K562 (cell line): Measurements from ENCODE around the gene ARHGAP15. TPM values are rescaled to one million over a fixed set of nuclear protein-coding genes. Genes with fewer than 3 reads are reported as not detected.
A peak's percentile ranks its signal among the peaks of the same experiment; 100 is the strongest.

Experiments
- ATAC-seq: fragments of 200-7000 bp; cut with Tn5 transposase; 3 replicates; pipeline ENCODE4 v1.9.1; 2020; ENCODE audit warnings: moderate library complexity
- BruUV-seq: library from RNA; stranded (reverse); fragments of 400-500 nt; replicated peaks from 2 replicates; lab custom pipeline; 2021; lab: Mats Ljungman, UMichigan
- CTCF ChIA-PET: fragments of 300-600 bp; formaldehyde crosslinking; extraction: SDS; loops from one replicate; lab custom pipeline; 2021; ENCODE audit warnings: low intra/inter-chr PET ratio; lab: Yijun Ruan, JAX
- POLR2A ChIA-PET: fragments of 300-600, 350-650 bp; sonication (Branson Sonifier 250); formaldehyde crosslinking; extraction: SDS; loops from one replicate; lab custom pipeline; 2021; ENCODE audit warnings: antibody characterized with exemption, inconsistent platforms; lab: Yijun Ruan, JAX
- DNase-seq, 4 experiments: peaks; one replicate each; pipeline versions ENCODE4 v3.0.0 to v3.0.0-alpha.2; 2011 to 2018; ENCODE audit warnings: low spot score in 3 of 4, mixed read lengths in 3 of 4; ENCODE audit errors: extremely low read depth in 1 of 4
- FAIRE-seq: peaks from 2 replicates; lab custom pipeline; 2011; peaks lifted over from hg19 to GRCh38; lab: Jason Lieb, UNC
- H2AFZ ChIP-seq: 2 replicates; pipeline ENCODE4 v1.6.0; 2011; ENCODE audit warnings: low read depth, low read length, control low read depth, inconsistent platforms
- H3K27ac ChIP-seq: fragments of 200-600 bp; 3 replicates; pipeline ENCODE4 v1.8.0; 2011; ENCODE audit warnings: low read depth, mild to moderate bottlenecking, control low read depth, inconsistent platforms, low read length, moderate library complexity, mixed read lengths; ENCODE audit errors: extremely low read depth
- H3K27me3 ChIP-seq, 2 experiments: fragments of 300-600 bp in 1 of 2; 2 replicates in 1 of 2; 3 replicates in 1 of 2; pipeline versions ENCODE4 v1.6.0 to v1.8.0; 2011; ENCODE audit warnings: inconsistent platforms in 2 of 2, low read length in 2 of 2, mild to moderate bottlenecking in 1 of 2, mixed read lengths in 1 of 2, moderate library complexity in 1 of 2; ENCODE audit not compliant: control insufficient read depth in 2 of 2, insufficient read depth in 2 of 2
- H3K36me3 ChIP-seq: fragments of 300-600 bp; 3 replicates; pipeline ENCODE4 v1.8.0; 2011; ENCODE audit warnings: mild to moderate bottlenecking, low read length, inconsistent platforms; ENCODE audit not compliant: control insufficient read depth, insufficient read depth
- H3K4me1 ChIP-seq, 2 experiments: fragments of 200-600 bp in 1 of 2; replicated peaks in 1 of 2; 2 replicates in 1 of 2; 3 replicates in 1 of 2; pipeline versions ENCODE4 v1.5.1 to v1.8.0; 2011; ENCODE audit warnings: inconsistent platforms in 2 of 2, low read length in 2 of 2, mild to moderate bottlenecking in 1 of 2, mixed read lengths in 1 of 2, moderate library complexity in 1 of 2; ENCODE audit not compliant: control insufficient read depth in 2 of 2, insufficient read depth in 2 of 2
- H3K4me2 ChIP-seq: 2 replicates; pipeline ENCODE4 v1.6.1; 2011; ENCODE audit warnings: low read length, control low read depth, inconsistent platforms, mixed read lengths; ENCODE audit not compliant: insufficient read depth
- H3K4me3 ChIP-seq: fragments of 200-600 bp; sonication (generic), shearing (Covaris generic); 2 replicates; pipeline ENCODE4 v1.5.1; 2016; ENCODE audit warnings: control low read depth, inconsistent platforms
- H3K79me2 ChIP-seq: fragments of 200-600 bp; 3 replicates; pipeline ENCODE4 v1.8.0; 2011; ENCODE audit warnings: low read length, inconsistent platforms; ENCODE audit not compliant: control insufficient read depth, insufficient read depth
- H3K9ac ChIP-seq, 2 experiments: 2 replicates each; pipeline versions ENCODE4 v1.6.0 to v1.6.1; 2011; ENCODE audit warnings: low read depth in 2 of 2, low read length in 2 of 2, control low read depth in 1 of 2, inconsistent platforms in 1 of 2, mild to moderate bottlenecking in 1 of 2, mixed read lengths in 1 of 2; ENCODE audit not compliant: insufficient read depth in 1 of 2
- H3K9me1 ChIP-seq: one replicate; pipeline ENCODE4 v1.6.0; 2011; ENCODE audit warnings: inconsistent platforms, mild to moderate bottlenecking, low read length, moderate library complexity; ENCODE audit not compliant: control insufficient read depth, insufficient read depth
- H3K9me3 ChIP-seq: replicated peaks from 2 replicates; pipeline ENCODE4 v1.5.1; 2011; ENCODE audit warnings: low read depth, low read length, inconsistent platforms; ENCODE audit not compliant: control insufficient read depth, insufficient read depth
- H4K20me1 ChIP-seq: replicated peaks from 2 replicates; pipeline ENCODE4 v1.6.1; 2011; ENCODE audit warnings: low read length, inconsistent platforms, mixed read lengths; ENCODE audit not compliant: control insufficient read depth, insufficient read depth
- RAD21 ChIP-seq, 2 experiments: fragments of 250-450 bp in 1 of 2; fragments of 450-650 bp in 1 of 2; sonication (Bioruptor Pico) in 1 of 2; formaldehyde crosslinking in 1 of 2; IDR thresholded peaks in 1 of 2; conservative IDR thresholded peaks in 1 of 2; 2 replicates each; pipeline versions ENCODE4 v1.4.0 to v1.8.0; 2020 to 2022; ENCODE audit warnings: mild to moderate bottlenecking in 2 of 2, moderate library complexity in 1 of 2
- ZNF140 ChIP-seq: fragments of 250-450 bp; sonication (Bioruptor Pico); IDR thresholded peaks from 2 replicates; pipeline ENCODE4 v1.8.0; 2021; ENCODE audit warnings: moderate library complexity, mild to moderate bottlenecking, inconsistent platforms
- WGBS: fragments of 100-300 bp; shearing (Covaris generic); methylation state at CpG from one replicate; pipeline ENCODE4 v1.1.6; 2016; ENCODE audit warnings: low coverage, mixed read lengths; ENCODE audit not compliant: insufficient coverage; ENCODE audit errors: missing lambda C conversion rate; 5-methylcytosine and 5-hydroxymethylcytosine counted together
- in situ Hi-C: fragments of 300-500 bp; cut with MboI; formaldehyde crosslinking; loops from 4 replicates; pipeline ENCODE4 v1.15.0; 2018; ENCODE audit warnings: inconsistent platforms, mixed read lengths
- intact Hi-C: fragments of 100-400 bp; cut with micrococcal nuclease; formaldehyde crosslinking; loops from 2 replicates; pipeline ENCODE4 v1.14.2; 2022
- polyA plus RNA-seq, 8 experiments: library from polyadenylated mRNA; depleted of rRNA in 4 of 8; stranded (reverse) in 5 of 8; unstranded in 3 of 8; fragments of >200 nt; fragmentation: Nextera tagmentation in 2 of 8; fragmentation: Illumina TruSeq in 1 of 8; extraction: Ambion mirVana in 2 of 8; extraction: Trizol in 1 of 8; gene quantifications; 2 replicates each; pipeline versions ENCODE4 v1.2.1 to v1.2.3, GENCODE V29; 2011 to 2014; ENCODE audit warnings: inconsistent platforms in 1 of 8, missing spikeins in 1 of 8
- total RNA-seq, 7 experiments: library from RNA; depleted of rRNA in 6 of 7; stranded (reverse); fragments of >200 nt in 6 of 7; fragmentation: Illumina TruSeq in 2 of 7; extraction: Trizol in 2 of 7; gene quantifications; 2 replicates each; pipeline versions ENCODE4 v1.2.1 to v1.2.3, GENCODE V29; 2011 to 2021; ENCODE audit warnings: low replicate concordance in 1 of 7
- TF ChIP-seq, protein P1 (sequence below), 2 experiments: fragments of 450-650 bp; formaldehyde crosslinking in 1 of 2; IDR thresholded peaks; 2 replicates each; pipeline versions ENCODE4 v1.4.0 to v1.6.1; 2014 to 2020; ENCODE audit warnings: mild to moderate bottlenecking in 2 of 2, borderline replicate concordance in 1 of 2, low read depth in 1 of 2
- TF ChIP-seq, protein P2 (sequence below), 3 experiments: IDR thresholded peaks in 2 of 3; conservative IDR thresholded peaks in 1 of 3; 2 replicates each; pipeline ENCODE4 v1.5.1; 2011 to 2012; ENCODE audit warnings: low read length in 3 of 3, mild to moderate bottlenecking in 3 of 3, control low read depth in 2 of 3, improper control_type of control experiment in 1 of 3, inconsistent platforms in 1 of 3, low read depth in 1 of 3, mixed read lengths in 1 of 3, moderate library complexity in 1 of 3; ENCODE audit not compliant: insufficient read depth in 2 of 3

ARHGAP15 gene
- total and polyA plus RNA-seq, 9 of the 15 experiments (the other 6 are each of a cell fraction or from before 2014, with no cell fraction given), result 1.5 to 17.9 (median 7.9) TPM

DNA sequence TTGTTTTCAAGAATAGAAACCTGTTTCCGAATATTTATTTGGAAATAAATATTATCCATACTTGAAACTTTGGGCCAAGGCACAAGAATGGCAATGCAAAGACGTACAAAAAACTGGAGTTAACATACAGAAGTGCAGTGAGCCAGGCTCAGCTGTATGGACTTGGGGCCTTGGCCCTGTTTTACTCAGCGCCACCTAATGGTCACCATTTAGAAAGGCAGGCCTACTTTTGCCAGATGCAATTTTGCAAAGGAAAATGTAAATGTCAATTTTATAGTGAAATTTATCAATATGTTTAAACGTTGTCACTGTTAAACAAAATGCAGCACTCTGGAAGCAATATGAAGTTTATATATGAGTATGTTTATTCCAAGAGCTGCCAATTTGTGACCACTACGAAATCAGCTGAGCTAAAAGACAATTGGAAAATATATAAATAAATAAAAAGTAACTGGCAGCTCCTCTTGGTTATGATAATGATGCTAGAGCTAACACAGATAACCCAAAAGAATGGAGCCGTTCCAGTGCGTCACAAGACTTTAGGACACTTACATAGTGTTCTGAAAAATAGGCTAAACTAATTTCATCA lies 155.0 kb downstream of the ARHGAP15 start:
- 6% methylated on average over 7 of the region's 7 CpGs for WGBS
- Histone ChIP-seq H3K27me3 (no peaks in the 10 kb centered on the region), H3K79me2 (no peaks in the 10 kb centered on the region), H2AFZ (no peak overlapping the region), H3K4me2 (no peak overlapping the region; the same call in 1 of the 2 replicates), H3K4me1 (no peaks in the 10 kb centered on the region), H3K36me3 (no peaks in the 10 kb centered on the region), H3K4me3 (no peak overlapping the region), H3K27ac (no peak overlapping the region), H3K9me3 (no peaks in the 10 kb centered on the region), H3K9me1 (no peaks in the 10 kb centered on the region), H3K9ac (no peak overlapping the region), H4K20me1 (no peaks in the 10 kb centered on the region)
- ATAC-seq (peak; percentile 85), FAIRE-seq (peak; percentile 85), DNase-seq (peak; percentile 9 to 64 (median 14))
- in situ Hi-C loops, result no loop called here
- ChIA-PET POLR2A (no interaction called here), CTCF (interaction anchor here (0.7 kb wide), 1 partner anchor 438 kb away, joined by 3 read pairs; no protein-coding TSS in a partner anchor)
- no TSS peak for BruUV-seq
- TF ChIP-seq, protein P1, sequence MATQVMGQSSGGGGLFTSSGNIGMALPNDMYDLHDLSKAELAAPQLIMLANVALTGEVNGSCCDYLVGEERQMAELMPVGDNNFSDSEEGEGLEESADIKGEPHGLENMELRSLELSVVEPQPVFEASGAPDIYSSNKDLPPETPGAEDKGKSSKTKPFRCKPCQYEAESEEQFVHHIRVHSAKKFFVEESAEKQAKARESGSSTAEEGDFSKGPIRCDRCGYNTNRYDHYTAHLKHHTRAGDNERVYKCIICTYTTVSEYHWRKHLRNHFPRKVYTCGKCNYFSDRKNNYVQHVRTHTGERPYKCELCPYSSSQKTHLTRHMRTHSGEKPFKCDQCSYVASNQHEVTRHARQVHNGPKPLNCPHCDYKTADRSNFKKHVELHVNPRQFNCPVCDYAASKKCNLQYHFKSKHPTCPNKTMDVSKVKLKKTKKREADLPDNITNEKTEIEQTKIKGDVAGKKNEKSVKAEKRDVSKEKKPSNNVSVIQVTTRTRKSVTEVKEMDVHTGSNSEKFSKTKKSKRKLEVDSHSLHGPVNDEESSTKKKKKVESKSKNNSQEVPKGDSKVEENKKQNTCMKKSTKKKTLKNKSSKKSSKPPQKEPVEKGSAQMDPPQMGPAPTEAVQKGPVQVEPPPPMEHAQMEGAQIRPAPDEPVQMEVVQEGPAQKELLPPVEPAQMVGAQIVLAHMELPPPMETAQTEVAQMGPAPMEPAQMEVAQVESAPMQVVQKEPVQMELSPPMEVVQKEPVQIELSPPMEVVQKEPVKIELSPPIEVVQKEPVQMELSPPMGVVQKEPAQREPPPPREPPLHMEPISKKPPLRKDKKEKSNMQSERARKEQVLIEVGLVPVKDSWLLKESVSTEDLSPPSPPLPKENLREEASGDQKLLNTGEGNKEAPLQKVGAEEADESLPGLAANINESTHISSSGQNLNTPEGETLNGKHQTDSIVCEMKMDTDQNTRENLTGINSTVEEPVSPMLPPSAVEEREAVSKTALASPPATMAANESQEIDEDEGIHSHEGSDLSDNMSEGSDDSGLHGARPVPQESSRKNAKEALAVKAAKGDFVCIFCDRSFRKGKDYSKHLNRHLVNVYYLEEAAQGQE (IDR thresholded peaks at IDR 0.05; ENCODE audit: borderline replicate concordance), result 0 out of 2 replicates have a peak, but pooled peaks have one; percentile 7
- TF ChIP-seq, protein P1 (CRISPR knock-in tag; IDR thresholded peaks at IDR 0.05; ENCODE audit: low read depth), result no peak
- TF ChIP-seq RAD21 (CRISPR knock-in tag; conservative IDR thresholded peaks at IDR 0.05 in 1 of 2, IDR thresholded peaks at IDR 0.05 in 1 of 2), result 0 out of 4 replicates have a peak, but pooled peaks of 1 of the 2 experiments have one; percentile 16
- TF ChIP-seq ZNF140 (CRISPR knock-in tag), result no peak
- TF ChIP-seq, protein P2, sequence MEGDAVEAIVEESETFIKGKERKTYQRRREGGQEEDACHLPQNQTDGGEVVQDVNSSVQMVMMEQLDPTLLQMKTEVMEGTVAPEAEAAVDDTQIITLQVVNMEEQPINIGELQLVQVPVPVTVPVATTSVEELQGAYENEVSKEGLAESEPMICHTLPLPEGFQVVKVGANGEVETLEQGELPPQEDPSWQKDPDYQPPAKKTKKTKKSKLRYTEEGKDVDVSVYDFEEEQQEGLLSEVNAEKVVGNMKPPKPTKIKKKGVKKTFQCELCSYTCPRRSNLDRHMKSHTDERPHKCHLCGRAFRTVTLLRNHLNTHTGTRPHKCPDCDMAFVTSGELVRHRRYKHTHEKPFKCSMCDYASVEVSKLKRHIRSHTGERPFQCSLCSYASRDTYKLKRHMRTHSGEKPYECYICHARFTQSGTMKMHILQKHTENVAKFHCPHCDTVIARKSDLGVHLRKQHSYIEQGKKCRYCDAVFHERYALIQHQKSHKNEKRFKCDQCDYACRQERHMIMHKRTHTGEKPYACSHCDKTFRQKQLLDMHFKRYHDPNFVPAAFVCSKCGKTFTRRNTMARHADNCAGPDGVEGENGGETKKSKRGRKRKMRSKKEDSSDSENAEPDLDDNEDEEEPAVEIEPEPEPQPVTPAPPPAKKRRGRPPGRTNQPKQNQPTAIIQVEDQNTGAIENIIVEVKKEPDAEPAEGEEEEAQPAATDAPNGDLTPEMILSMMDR (IDR thresholded peaks at IDR 0.05 in 2 of 3, conservative IDR thresholded peaks at IDR 0.05 in 1 of 3; ENCODE audit: insufficient read depth in 2 of 3, low read depth in 1 of 3, low read length in 3 of 3), result peak; percentile 55 to 73 (median 65)
- intact Hi-C loops, result no loop called here
